GM06990 (cell line): ENCODE data around the gene UBE2M.

Experiments used
- DNase-seq: peaks from one replicate; pipeline ENCODE4 v3.0.0-alpha.2; 2011; ENCODE audit not compliant: insufficient read length; ENCODE audit errors: extremely low read depth
- H3K27me3 ChIP-seq: replicated peaks from 2 replicates; pipeline ENCODE4 v1.6.0; 2011; ENCODE audit warnings: low read length; ENCODE audit not compliant: control insufficient read depth, insufficient read depth
- H3K36me3 ChIP-seq: 2 replicates; pipeline ENCODE4 v1.5.1; 2011; ENCODE audit warnings: low read length; ENCODE audit not compliant: control insufficient read depth, insufficient read depth
- H3K4me3 ChIP-seq: replicated peaks from 2 replicates; pipeline ENCODE4 v1.5.1; 2011; ENCODE audit warnings: low read depth, mild to moderate bottlenecking, control low read depth, low read length
- TF ChIP-seq, protein P1 (sequence below): IDR thresholded peaks from 2 replicates; pipeline ENCODE4 v1.5.1; 2011; ENCODE audit warnings: low read length, control low read depth, mild to moderate bottlenecking, inconsistent platforms; ENCODE audit not compliant: insufficient read depth, poor library complexity, severe bottlenecking

Gene UBE2M

DNA sequence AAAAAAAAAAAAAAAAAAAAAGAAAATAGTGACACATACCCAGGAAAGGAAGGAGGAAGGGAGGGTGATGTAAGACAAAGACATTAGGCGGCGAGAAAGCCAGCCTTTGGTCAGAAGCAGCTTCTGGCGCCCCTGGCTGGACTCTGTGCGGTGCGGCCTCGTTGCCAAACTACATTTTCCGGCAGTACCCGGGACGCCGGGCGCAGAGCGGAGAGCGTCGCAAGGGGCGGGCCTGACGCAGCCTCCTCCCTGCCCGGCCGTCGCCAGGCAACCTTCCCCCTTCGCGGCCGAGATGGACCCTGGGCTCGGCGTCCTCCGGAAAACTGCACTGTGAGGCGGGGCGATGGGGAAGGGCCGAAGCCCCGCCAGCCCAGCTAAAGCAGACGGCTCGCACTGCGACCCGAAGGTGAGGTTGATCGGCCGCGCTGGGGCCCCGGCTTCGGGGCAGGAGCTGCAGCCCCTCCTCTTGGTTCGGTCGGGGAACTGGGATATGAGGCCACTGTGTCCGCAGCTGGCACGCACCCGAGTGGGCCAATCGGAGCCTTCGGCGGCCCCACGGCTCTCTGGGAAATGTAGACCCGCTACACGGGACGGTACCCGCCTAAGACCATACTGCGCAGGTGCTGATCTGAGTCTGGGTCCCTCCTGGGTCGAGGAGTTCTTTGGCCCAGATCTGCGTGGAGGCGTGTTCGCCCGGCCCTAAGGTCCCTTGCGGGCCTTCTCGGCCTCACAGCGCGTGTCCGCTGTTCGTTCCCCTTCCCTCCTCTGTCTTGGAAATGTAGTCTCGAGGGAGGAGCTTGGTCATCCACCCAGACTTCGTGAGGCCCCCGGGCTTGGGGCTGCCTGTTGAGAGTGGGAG lies 17.0 kb upstream of the UBE2M start:
- no peaks in the 10 kb centered on the region for H3K27me3 ChIP-seq
- H3K36me3 ChIP-seq = peaks cover 8% of the 10 kb centered on the region
- peak overlapping the region; percentile 83 for H3K4me3 ChIP-seq
- TF ChIP-seq, protein P1, sequence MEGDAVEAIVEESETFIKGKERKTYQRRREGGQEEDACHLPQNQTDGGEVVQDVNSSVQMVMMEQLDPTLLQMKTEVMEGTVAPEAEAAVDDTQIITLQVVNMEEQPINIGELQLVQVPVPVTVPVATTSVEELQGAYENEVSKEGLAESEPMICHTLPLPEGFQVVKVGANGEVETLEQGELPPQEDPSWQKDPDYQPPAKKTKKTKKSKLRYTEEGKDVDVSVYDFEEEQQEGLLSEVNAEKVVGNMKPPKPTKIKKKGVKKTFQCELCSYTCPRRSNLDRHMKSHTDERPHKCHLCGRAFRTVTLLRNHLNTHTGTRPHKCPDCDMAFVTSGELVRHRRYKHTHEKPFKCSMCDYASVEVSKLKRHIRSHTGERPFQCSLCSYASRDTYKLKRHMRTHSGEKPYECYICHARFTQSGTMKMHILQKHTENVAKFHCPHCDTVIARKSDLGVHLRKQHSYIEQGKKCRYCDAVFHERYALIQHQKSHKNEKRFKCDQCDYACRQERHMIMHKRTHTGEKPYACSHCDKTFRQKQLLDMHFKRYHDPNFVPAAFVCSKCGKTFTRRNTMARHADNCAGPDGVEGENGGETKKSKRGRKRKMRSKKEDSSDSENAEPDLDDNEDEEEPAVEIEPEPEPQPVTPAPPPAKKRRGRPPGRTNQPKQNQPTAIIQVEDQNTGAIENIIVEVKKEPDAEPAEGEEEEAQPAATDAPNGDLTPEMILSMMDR = peak; percentile 22
- peak; percentile 93 for DNase-seq

DNA sequence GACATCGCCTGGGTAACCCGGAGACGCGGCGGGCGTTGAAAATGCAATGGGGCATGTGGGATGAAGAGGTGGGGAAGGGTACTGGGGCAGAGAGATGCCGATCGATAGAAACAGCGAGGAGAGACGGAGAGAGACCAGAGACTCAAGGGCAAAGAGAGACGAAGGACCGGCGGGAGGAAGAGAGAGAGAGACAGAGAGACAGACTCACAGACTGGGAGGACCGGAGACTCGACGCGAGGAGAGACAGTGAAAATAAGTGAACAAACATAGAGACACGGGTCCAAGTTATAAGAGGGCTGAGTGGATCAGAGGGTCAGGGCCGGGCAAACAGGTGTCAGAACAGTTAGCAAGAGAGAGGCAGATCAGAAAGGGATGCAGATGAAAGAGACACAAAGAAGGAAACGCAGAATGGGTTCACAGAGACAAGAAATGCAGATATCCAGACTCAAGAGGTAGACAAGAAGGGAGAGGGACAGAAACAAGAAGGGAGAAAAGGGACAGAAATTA lies 15.3 kb upstream of the UBE2M start:
- no peak for DNase-seq
- peaks cover 19% of the 10 kb centered on the region for H3K36me3 ChIP-seq
- no peaks in the 10 kb centered on the region for H3K27me3 ChIP-seq
- H3K4me3 ChIP-seq = peak overlapping the region; percentile 74
- TF ChIP-seq, protein P1 = no peak

DNA sequence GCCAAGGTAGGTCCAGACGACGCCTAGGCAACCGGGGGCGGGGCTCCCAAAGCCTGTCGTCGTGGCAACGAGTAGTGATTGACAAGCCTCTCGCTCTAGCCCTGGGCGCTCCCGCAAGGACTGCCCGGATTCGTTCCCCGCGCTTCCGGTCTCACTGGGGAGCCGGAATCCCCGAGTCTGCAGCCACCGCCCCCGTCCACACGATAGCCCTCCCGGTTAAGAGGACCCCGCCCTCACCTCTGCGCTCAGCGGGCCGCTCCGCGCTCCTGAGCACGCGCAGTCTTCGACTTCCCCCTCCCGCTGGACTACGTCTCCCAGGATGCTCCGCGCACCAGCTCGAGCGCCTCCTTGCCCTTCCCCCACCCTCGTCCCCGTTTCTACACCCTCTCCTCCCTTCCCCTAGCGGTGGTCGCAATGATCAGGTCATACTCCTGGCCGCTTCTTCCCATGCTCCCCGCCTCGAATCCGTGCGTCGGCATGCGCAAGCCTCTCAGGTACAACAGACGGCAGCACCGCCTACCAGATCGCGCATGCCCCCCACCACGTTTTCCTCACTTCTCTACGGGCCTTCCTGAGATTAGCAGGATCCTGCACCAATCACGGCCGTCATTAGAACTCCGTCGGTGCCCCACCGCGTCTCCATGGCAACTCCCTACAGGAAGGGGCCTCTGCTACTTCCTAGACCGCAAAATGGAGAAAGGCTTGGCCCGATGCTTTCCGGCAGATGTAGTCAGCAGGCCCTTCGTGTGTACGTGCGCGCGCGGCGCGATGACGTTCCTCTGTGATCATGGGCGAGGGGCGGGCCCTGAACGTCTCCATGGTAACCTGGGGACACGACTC lies 14.6 kb upstream of the UBE2M start, which contains the start of gene MZF1:
Gene MZF1 (minus strand): TSS at position 518 of the 840 bp plus-strand sequence. CDS start 1,946 bp downstream, outside the sequence.
- H3K27me3 ChIP-seq = no peaks in the 10 kb centered on the region
- DNase-seq = peak; percentile 99
- TF ChIP-seq, protein P1 = no peak

DNA sequence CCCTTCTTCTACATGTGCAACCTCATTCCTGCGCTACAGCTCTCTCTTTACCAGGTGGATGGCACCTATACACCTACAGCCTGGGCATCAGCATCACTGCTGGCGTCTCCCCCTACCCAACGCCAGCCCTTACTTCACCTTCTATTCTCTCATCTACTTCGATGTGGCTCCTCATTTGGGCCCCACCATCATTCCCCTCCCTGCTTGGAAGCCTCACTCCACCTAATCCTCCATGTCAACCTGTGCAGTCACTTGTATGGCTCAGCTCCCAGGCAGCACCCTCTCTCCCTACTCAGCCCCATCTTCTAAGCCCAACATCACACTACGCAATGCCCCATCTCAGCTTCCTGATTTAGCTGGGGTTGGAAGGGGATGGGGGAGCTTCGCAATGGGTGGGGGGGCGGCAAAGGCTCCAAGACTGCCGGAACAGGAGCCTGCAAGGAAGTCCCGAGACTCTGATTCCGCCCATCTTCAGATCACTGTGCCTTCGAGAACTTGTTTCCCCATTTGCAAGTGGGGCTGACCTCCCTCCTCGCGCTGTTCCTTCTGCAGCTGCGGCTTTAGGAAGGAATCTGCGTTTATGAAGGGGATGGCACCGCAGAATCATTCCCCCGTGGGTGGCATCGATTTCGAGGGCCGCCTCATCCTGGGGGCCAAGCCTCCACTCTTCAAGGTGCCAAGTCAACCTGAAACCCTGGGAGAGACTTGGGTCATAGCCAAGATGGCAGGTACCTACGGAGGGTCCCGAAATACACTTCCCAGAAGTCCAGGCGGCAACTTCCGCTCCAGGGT lies 13.8 kb upstream of the UBE2M start:
- TF ChIP-seq, protein P1 = no peak
- H3K27me3 ChIP-seq = no peaks in the 10 kb centered on the region
- no peak for DNase-seq
- peak overlapping the region; percentile 74 for H3K4me3 ChIP-seq
- peaks cover 21% of the 10 kb centered on the region for H3K36me3 ChIP-seq

More for the DNA sequence above, 14.6 kb upstream of the UBE2M start, which contains the start of gene MZF1:
- peak within 1 kb of the TSS; percentile 74 for H3K4me3 ChIP-seq
- H3K36me3 ChIP-seq = peaks cover 19% of the 10 kb centered on the region

DNA sequence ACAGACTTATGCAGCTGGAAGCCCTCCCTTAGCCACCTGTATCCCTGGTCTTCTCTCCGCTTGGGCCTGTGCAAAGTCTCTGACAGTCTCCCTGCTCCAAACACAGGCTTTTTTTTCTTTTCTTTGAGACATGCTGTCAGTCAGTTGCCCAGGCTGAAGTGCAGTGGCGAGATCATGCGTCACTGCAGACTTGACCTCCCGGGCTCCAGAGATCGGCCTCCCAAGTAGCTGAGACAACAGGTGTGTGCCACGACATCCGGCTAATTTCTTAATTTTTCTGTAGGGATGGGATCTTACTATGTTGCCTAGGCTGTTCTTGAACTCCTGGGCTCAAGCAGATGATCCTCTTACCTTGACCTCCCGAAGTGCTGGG lies 13.2 kb upstream of the UBE2M start:
- TF ChIP-seq, protein P1 = no peak
- Histone ChIP-seq H3K27me3 (no peaks in the 10 kb centered on the region), H3K36me3 (peaks cover 23% of the 10 kb centered on the region), H3K4me3 (no peak overlapping the region)
- no peak for DNase-seq
